Thyroid gland (tissue), 4 donors: ENCODE results near the gene PLEKHN1. TPM values are rescaled to one million over a fixed set of nuclear protein-coding genes. Genes with fewer than 3 reads are reported as not detected.
"Not testable (repeated sequence)": the region's sequence is repeated elsewhere in the genome, so short reads cannot be mapped to it uniquely, and the experiment has no call there.

Source experiments
- DNase-seq, 2 donors: peaks; one replicate each; pipeline ENCODE4 v3.0.0-alpha.2; 2019
- H3K27ac ChIP-seq, 3 donors: fragments of 200-600 bp; sonication (generic); 1 replicate in 2 of 3; 2 replicates in 1 of 3; pipeline ENCODE4 v1.5.1; 2016 to 2019; ENCODE audit warnings: mild to moderate bottlenecking in 1 of 3, moderate library complexity in 1 of 3
- H3K27me3 ChIP-seq: fragments of 200-600 bp; sonication (generic); one replicate; pipeline ENCODE4 v1.5.1; 2019
- H3K36me3 ChIP-seq, 2 donors: fragments of 200-600 bp; sonication (generic); one replicate each; pipeline ENCODE4 v1.5.1; 2016 to 2019
- H3K4me1 ChIP-seq, 2 donors: fragments of 200-600 bp; sonication (generic); one replicate each; pipeline ENCODE4 v1.5.1; 2017 to 2019
- H3K4me3 ChIP-seq, 3 donors: fragments of 200-600 bp; sonication (generic); replicated peaks in 1 of 3; 1 replicate in 2 of 3; 2 replicates in 1 of 3; pipeline ENCODE4 v1.5.1; 2016; ENCODE audit warnings: mild to moderate bottlenecking in 1 of 3
- H3K9me3 ChIP-seq: fragments of 200-600 bp; sonication (generic); one replicate; pipeline ENCODE4 v1.5.1; 2017
- POLR2A ChIP-seq, 2 donors: fragments of 450-650 bp; IDR thresholded peaks; one replicate each; pipeline ENCODE4 v1.6.1; 2017; ENCODE audit warnings: antibody characterized with exemption in 2 of 2, mild to moderate bottlenecking in 2 of 2, moderate library complexity in 1 of 2
- WGBS, 2 donors: methylation state at CpG; one replicate each; pipeline ENCODE4 v1.1.5; 2017; 5-methylcytosine and 5-hydroxymethylcytosine counted together
- intact Hi-C: fragments of 100-400 bp; cut with DNase I; formaldehyde crosslinking; loops from one replicate; pipeline ENCODE4 v1.15.1; 2023
- total RNA-seq, 4 donors: library from RNA; depleted of rRNA; stranded (reverse); fragments of >200 nt; gene quantifications; one replicate each; pipeline ENCODE4 v1.2.3, GENCODE V29; 2016
- TF ChIP-seq, protein P1 (sequence below), 6 experiments: fragments of 200-600 bp in 3 of 6; fragments of 450-650 bp in 3 of 6; sonication (generic) in 3 of 6; IDR thresholded peaks; one replicate each; pipeline ENCODE4 v1.5.1; 2016 to 2019; ENCODE audit warnings: antibody characterized with exemption in 6 of 6, mild to moderate bottlenecking in 2 of 6, inconsistent platforms in 1 of 6, moderate library complexity in 1 of 6

PLEKHN1 gene
- total RNA-seq, 4 donors from 2014 or later = 0.25 to 0.27 TPM; not detected in 2

GRCh38 chr1:975896-976683 lies 9.8 kb downstream of the PLEKHN1 start:
- no peaks in the 10 kb centered on the region for H3K9me3 ChIP-seq
- no peak overlapping the region for H3K4me3 ChIP-seq
- no peak overlapping the region for H3K27ac ChIP-seq
- intact Hi-C loops = loop anchor here (10.0 kb wide), 1 partner anchor 319 kb away; no protein-coding TSS in a partner anchor
- peaks cover 5 to 20% of the 10 kb centered on the region in 2 donors for H3K4me1 ChIP-seq
- peaks cover 4% of the 10 kb centered on the region for H3K27me3 ChIP-seq
- no peak for TF ChIP-seq POLR2A (IDR thresholded peaks at IDR 0.05)
- TF ChIP-seq, protein P1, sequence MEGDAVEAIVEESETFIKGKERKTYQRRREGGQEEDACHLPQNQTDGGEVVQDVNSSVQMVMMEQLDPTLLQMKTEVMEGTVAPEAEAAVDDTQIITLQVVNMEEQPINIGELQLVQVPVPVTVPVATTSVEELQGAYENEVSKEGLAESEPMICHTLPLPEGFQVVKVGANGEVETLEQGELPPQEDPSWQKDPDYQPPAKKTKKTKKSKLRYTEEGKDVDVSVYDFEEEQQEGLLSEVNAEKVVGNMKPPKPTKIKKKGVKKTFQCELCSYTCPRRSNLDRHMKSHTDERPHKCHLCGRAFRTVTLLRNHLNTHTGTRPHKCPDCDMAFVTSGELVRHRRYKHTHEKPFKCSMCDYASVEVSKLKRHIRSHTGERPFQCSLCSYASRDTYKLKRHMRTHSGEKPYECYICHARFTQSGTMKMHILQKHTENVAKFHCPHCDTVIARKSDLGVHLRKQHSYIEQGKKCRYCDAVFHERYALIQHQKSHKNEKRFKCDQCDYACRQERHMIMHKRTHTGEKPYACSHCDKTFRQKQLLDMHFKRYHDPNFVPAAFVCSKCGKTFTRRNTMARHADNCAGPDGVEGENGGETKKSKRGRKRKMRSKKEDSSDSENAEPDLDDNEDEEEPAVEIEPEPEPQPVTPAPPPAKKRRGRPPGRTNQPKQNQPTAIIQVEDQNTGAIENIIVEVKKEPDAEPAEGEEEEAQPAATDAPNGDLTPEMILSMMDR (IDR thresholded peaks at IDR 0.05) = peak in 5 of 6 experiments; percentile 32 to 74 (median 54)
- H3K36me3 ChIP-seq = no peaks in the 10 kb centered on the region
- peak; percentile 71 to 73 for DNase-seq
- 4 to 5% methylated on average over 11 to 22 of the region's 40 CpGs for WGBS, 2 donors

- not testable (repeated sequence) for H3K27me3 ChIP-seq, H3K27ac ChIP-seq, H3K4me3 ChIP-seq, DNase-seq, H3K9me3 ChIP-seq, H3K36me3 ChIP-seq
- H3K4me1 ChIP-seq = peaks cover 5 to 20% of the 10 kb centered on the region in 2 donors
- no CpG with 5 or more reads among the region's 39 CpGs for WGBS, 2 donors
- intact Hi-C loops = loop anchor here (10.0 kb wide), 1 partner anchor 318 kb away; no protein-coding TSS in a partner anchor
Observed at GRCh38 chr1:976791-977190, 10.5 kb downstream of the PLEKHN1 start.

- Histone ChIP-seq H3K9me3 (no peaks in the 10 kb centered on the region), H3K4me3 (no peak overlapping the region), H3K36me3 (no peaks in the 10 kb centered on the region), H3K27ac (no peak overlapping the region), H3K4me1 (peaks cover 4 to 14% of the 10 kb centered on the region in 2 donors), H3K27me3 (no peaks in the 10 kb centered on the region)
- 86 to 90% methylated on average over 21 of the region's 44 CpGs for WGBS, 2 donors
- TF ChIP-seq POLR2A (IDR thresholded peaks at IDR 0.05) = no peak
- TF ChIP-seq, protein P1 (IDR thresholded peaks at IDR 0.05) = no peak
- no peak for DNase-seq
- intact Hi-C loops = loop anchor here (10.0 kb wide), 1 partner anchor 317 kb away; no protein-coding TSS in a partner anchor
Observed at GRCh38 chr1:978069-978834, 12.0 kb downstream of the PLEKHN1 start.

DNA sequence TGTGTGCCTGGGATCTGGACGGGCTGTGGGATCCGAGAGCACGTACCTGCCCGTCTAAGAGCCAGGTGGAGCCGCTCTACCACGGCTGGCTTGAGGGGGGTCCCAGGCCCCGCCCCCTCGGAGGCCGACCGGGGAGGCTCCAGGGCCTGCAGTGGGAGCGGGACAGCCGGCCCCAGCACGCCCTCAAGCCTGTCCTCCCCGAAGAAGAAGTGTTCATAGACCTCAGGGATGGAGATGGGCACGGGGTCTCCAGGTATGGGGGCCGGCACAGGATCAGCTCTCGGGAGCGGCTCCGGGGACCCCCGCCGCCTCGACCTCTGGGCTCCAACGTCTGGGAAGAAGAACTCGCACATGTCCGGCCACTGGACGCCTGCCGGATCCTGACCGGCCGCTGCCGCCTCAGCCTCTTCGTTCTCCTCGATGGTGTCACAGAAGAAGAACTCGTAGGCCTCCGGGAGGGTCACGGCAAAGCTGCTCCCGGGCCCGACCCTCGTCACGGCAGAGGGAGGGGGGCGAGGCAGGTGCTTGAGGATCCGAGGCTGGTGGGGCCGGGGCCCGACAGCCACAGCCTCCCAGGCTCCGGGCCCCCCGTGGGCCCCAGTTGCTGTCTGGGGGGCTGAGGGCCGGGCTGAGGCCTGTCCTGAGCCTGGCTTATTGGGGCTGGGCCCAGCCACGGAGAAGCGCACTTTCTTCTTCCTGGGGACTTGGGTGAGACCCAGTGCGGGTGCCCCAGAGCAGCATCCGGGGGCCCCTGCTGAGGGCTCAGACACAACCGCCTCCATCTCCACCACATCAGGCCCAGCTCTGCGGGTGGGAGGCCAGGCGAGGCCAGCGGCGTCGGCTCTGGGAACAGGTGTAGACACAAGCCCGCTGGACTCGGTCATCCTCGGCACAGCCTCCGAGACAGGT lies 12.8 kb downstream of the PLEKHN1 start:
- 91 to 93% methylated on average over 16 to 36 of the region's 60 CpGs for WGBS, 2 donors
- DNase-seq = no peak
- Histone ChIP-seq H3K4me3 (no peak overlapping the region), H3K4me1 (peaks cover 0 to 9% of the 10 kb centered on the region in 2 donors), H3K9me3 (no peaks in the 10 kb centered on the region), H3K27me3 (no peaks in the 10 kb centered on the region), H3K36me3 (no peaks in the 10 kb centered on the region), H3K27ac (no peak overlapping the region)
- intact Hi-C loops = loop anchor here (10.0 kb wide), 1 partner anchor 316 kb away; no protein-coding TSS in a partner anchor
- TF ChIP-seq POLR2A (IDR thresholded peaks at IDR 0.05) = no peak
- TF ChIP-seq, protein P1 (IDR thresholded peaks at IDR 0.05) = no peak

DNA sequence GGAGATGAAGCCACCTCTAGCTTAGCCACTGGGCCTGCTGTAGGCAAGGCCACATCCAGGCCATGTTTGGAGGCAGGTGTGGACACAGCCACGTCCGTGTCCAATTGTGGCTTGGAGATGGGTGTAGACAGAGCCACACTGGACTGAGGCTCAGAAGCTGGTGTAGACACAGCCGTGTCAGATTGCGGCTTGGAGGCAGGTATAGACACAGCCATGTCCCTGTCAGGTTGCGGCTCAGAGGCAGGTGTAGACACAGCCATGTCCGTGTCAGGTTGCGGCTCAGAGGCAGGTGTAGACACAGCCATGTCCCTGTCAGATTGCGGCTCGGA lies 13.4 kb downstream of the PLEKHN1 start:
- H3K4me1 ChIP-seq = peaks cover 0 to 9% of the 10 kb centered on the region in 2 donors
- intact Hi-C loops = loop anchor here (10.0 kb wide), 1 partner anchor 315 kb away; no protein-coding TSS in a partner anchor
- WGBS, 2 donors = 89 to 97% methylated on average over 4 to 8 of the region's 9 CpGs
- no peaks in the 10 kb centered on the region for H3K9me3 ChIP-seq
- no peaks in the 10 kb centered on the region for H3K36me3 ChIP-seq
- H3K27me3 ChIP-seq = no peaks in the 10 kb centered on the region
- H3K4me3 ChIP-seq = no peak overlapping the region
- TF ChIP-seq POLR2A (IDR thresholded peaks at IDR 0.05) = no peak
- TF ChIP-seq, protein P1 (IDR thresholded peaks at IDR 0.05) = no peak
- H3K27ac ChIP-seq = no peak overlapping the region
- DNase-seq = no peak
